ENCODE data around the gene PAK2. TPM values are rescaled to one million over a fixed set of nuclear protein-coding genes. Genes with fewer than 3 reads are reported as not detected.

The PAK2 gene
- total and polyA plus RNA-seq, 2 experiments from 2014 or later = 24.3 to 49.4 TPM

- TF ChIP-seq REST (IDR thresholded peaks at IDR 0.05; ENCODE audit: unreplicated experiment) (no peak), CTCF (conservative IDR thresholded peaks at IDR 0.05; ENCODE audit: low read depth in 2 of 2) (no peak), STAT1 (IDR thresholded peaks at IDR 0.05; ENCODE audit: unreplicated experiment) (no peak), ETS1 (IDR thresholded peaks at IDR 0.05) (no peak), NANOG (IDR thresholded peaks at IDR 0.05; ENCODE audit: borderline replicate concordance) (no peak), ZNF331 (CRISPR knock-in tag; IDR thresholded peaks at IDR 0.05; ENCODE audit: low read depth) (no peak), POLR2AphosphoS5 (IDR thresholded peaks at IDR 0.05; ENCODE audit: low read depth) (no peak)
Measured at GRCh38 chr3:196800742-196801434, 61.2 kb downstream of the PAK2 start (continued).

- H3K4me1 Mint-ChIP-seq = no peaks in the 10 kb centered on the region
- H3K36me3 Mint-ChIP-seq (ENCODE audit: low read depth) = peaks cover 54% of the 10 kb centered on the region
- ATAC-seq = no peak
- TF ChIP-seq STAT1 (IDR thresholded peaks at IDR 0.05; ENCODE audit: unreplicated experiment) (no peak), POLR2AphosphoS5 (IDR thresholded peaks at IDR 0.05; ENCODE audit: low read depth) (no peak), EZH2 (IDR thresholded peaks at IDR 0.05; ENCODE audit: low read depth, unreplicated experiment) (no peak), CREB1 (CRISPR knock-in tag; IDR thresholded peaks at IDR 0.05; ENCODE audit: low read depth) (no peak), NANOG (IDR thresholded peaks at IDR 0.05; ENCODE audit: borderline replicate concordance) (no peak), ZNF462 (CRISPR knock-in tag; IDR thresholded peaks at IDR 0.05) (no peak), JUNB (IDR thresholded peaks at IDR 0.05; ENCODE audit: unreplicated experiment) (no peak), ZNF331 (CRISPR knock-in tag; IDR thresholded peaks at IDR 0.05; ENCODE audit: low read depth) (no peak)
Measured at GRCh38 chr3:196803891-196804468, 64.3 kb downstream of the PAK2 start.

More at GRCh38 chr3:196803891-196804468, 64.3 kb downstream of the PAK2 start:
- H3K27ac Mint-ChIP-seq = no peak overlapping the region
- no peak overlapping the region for H3K27ac ChIP-seq (ENCODE audit: low read depth)
- no peak overlapping the region for H3K4me2 ChIP-seq
- H3K9me3 Mint-ChIP-seq = no peaks in the 10 kb centered on the region
- peaks cover 2% of the 10 kb centered on the region for H3K27me3 Mint-ChIP-seq (ENCODE audit: insufficient read depth, low read depth, poor library complexity)
- no peak overlapping the region for H3K4me3 Mint-ChIP-seq
- no peaks in the 10 kb centered on the region for H3K27me3 ChIP-seq (ENCODE audit: insufficient read depth)
- H3K36me3 ChIP-seq (ENCODE audit: insufficient read depth) = peaks cover 30% of the 10 kb centered on the region
- H2AFZ ChIP-seq = no peak overlapping the region
- H3K4me3 ChIP-seq = no peak overlapping the region
- 0 out of 2 replicates have a peak, but pooled peaks cover 4% of the 10 kb centered on the region for H3F3A ChIP-seq (replicated peaks; ENCODE audit: low read depth)
- no peak for DNase-seq (ENCODE audit: low spot score)
- no peaks in the 10 kb centered on the region for H3K9me2 ChIP-seq (ENCODE audit: insufficient read depth)
- H3K4me1 ChIP-seq (ENCODE audit: insufficient read depth) = no peaks in the 10 kb centered on the region
- H3K79me2 ChIP-seq (replicated peaks; ENCODE audit: insufficient read depth) = peaks cover 24% of the 10 kb centered on the region
- peaks cover 2% of the 10 kb centered on the region; the same call in 1 of the 2 replicates for H4K20me1 ChIP-seq (replicated peaks; ENCODE audit: insufficient read depth)

All from GM23338 (cell line).